Right atrium auricular region (tissue), 2 donors: ENCODE measurements around the gene MLN. TPM values are rescaled to one million over a fixed set of nuclear protein-coding genes. Genes with fewer than 3 reads are reported as not detected.

Experiments used
- DNase-seq: peaks from one replicate; pipeline ENCODE4 v3.0.0-alpha.2; 2019; ENCODE audit warnings: low spot score
- H3K27ac ChIP-seq, 2 donors: fragments of 200-600 bp; sonication (generic); 1 replicate in 1 of 2; 2 replicates in 1 of 2; pipeline ENCODE4 v1.5.1; 2016 to 2019
- H3K27me3 ChIP-seq, 2 donors: fragments of 200-600 bp; sonication (generic); one replicate each; pipeline versions ENCODE4 v1.5.1 to v1.6.0; 2017 to 2019
- H3K36me3 ChIP-seq: fragments of 200-600 bp; sonication (generic); one replicate; pipeline ENCODE4 v1.5.1; 2016
- H3K4me1 ChIP-seq, 2 donors: fragments of 200-600 bp; sonication (generic); one replicate each; pipeline versions ENCODE4 v1.5.1 to v1.6.0; 2017 to 2019
- H3K4me3 ChIP-seq, 2 donors: fragments of 200-600 bp; sonication (generic); 1 replicate in 1 of 2; 2 replicates in 1 of 2; pipeline ENCODE4 v1.5.1; 2017 to 2019; ENCODE audit warnings: mild to moderate bottlenecking in 1 of 2, moderate library complexity in 1 of 2
- H3K9me3 ChIP-seq, 2 donors: fragments of 200-600 bp; sonication (generic); one replicate each; pipeline ENCODE4 v1.5.1; 2019
- total RNA-seq, 2 donors: library from RNA; depleted of rRNA; stranded (reverse); fragments of >200 nt; gene quantifications; one replicate each; pipeline ENCODE4 v1.1.0, GENCODE V29; 2016
- TF ChIP-seq, protein P1 (sequence below), 2 donors: fragments of 200-600 bp; sonication (generic); IDR thresholded peaks; one replicate each; pipeline ENCODE4 v1.5.1; 2019; ENCODE audit warnings: antibody characterized with exemption in 2 of 2

Gene MLN
- total RNA-seq, 2 donors from 2014 or later: not detected

- Histone ChIP-seq H3K36me3 (no peaks in the 10 kb centered on the region), H3K27ac (no peak overlapping the region), H3K4me1 (no peaks in the 10 kb centered on the region), H3K9me3 (no peaks in the 10 kb centered on the region), H3K4me3 (no peak overlapping the region), H3K27me3 (no peaks in the 10 kb centered on the region)
- no peak for DNase-seq
- TF ChIP-seq, protein P1, sequence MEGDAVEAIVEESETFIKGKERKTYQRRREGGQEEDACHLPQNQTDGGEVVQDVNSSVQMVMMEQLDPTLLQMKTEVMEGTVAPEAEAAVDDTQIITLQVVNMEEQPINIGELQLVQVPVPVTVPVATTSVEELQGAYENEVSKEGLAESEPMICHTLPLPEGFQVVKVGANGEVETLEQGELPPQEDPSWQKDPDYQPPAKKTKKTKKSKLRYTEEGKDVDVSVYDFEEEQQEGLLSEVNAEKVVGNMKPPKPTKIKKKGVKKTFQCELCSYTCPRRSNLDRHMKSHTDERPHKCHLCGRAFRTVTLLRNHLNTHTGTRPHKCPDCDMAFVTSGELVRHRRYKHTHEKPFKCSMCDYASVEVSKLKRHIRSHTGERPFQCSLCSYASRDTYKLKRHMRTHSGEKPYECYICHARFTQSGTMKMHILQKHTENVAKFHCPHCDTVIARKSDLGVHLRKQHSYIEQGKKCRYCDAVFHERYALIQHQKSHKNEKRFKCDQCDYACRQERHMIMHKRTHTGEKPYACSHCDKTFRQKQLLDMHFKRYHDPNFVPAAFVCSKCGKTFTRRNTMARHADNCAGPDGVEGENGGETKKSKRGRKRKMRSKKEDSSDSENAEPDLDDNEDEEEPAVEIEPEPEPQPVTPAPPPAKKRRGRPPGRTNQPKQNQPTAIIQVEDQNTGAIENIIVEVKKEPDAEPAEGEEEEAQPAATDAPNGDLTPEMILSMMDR (IDR thresholded peaks at IDR 0.05): no peak
Measured at GRCh38 chr6:33849500-33850075, 45.8 kb upstream of the MLN start.

DNA sequence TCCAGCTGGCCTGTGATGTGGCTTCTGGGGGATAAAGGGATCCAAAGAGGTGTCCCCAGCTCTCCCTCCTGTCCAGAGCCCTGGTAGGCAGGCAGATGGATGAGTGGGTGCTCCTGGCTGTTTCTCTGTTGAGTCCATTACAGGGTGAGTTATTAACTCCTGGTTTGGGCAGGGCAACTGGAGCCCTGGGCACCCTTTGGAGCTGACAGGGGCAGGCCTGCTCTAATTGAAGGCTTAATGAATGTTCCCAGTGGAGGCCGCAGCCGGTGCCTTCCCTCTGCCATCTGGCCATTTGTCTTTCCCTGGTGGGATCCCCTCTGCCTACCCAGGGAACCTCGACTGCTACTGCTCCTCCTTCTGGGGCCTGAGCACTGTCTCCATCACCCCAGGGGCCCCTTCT is 44.7 kb upstream of the MLN start:
- Histone ChIP-seq H3K36me3 (no peaks in the 10 kb centered on the region), H3K27me3 (no peaks in the 10 kb centered on the region)

GRCh38 chr6:33847867-33848266 is 44.1 kb upstream of the MLN start:
- H3K9me3 ChIP-seq: no peaks in the 10 kb centered on the region
- H3K36me3 ChIP-seq: no peaks in the 10 kb centered on the region
- H3K27me3 ChIP-seq: no peaks in the 10 kb centered on the region

More for the DNA sequence above, 44.7 kb upstream of the MLN start:
- H3K27ac ChIP-seq: no peak overlapping the region
- no peaks in the 10 kb centered on the region for H3K9me3 ChIP-seq
- no peaks in the 10 kb centered on the region for H3K4me1 ChIP-seq
- no peak overlapping the region for H3K4me3 ChIP-seq
- TF ChIP-seq, protein P1 (IDR thresholded peaks at IDR 0.05): no peak
- no peak for DNase-seq

GRCh38 chr6:33847078-33847477 is 43.3 kb upstream of the MLN start:
- Histone ChIP-seq H3K27ac (no peak overlapping the region), H3K4me3 (no peak overlapping the region), H3K36me3 (no peaks in the 10 kb centered on the region), H3K4me1 (no peaks in the 10 kb centered on the region), H3K9me3 (no peaks in the 10 kb centered on the region), H3K27me3 (no peaks in the 10 kb centered on the region)
- DNase-seq: no peak
- TF ChIP-seq, protein P1 (IDR thresholded peaks at IDR 0.05): no peak

More at GRCh38 chr6:33847867-33848266, 44.1 kb upstream of the MLN start:
- Histone ChIP-seq H3K4me3 (no peak overlapping the region), H3K4me1 (no peaks in the 10 kb centered on the region), H3K27ac (no peak overlapping the region)
- no peak for DNase-seq
- TF ChIP-seq, protein P1 (IDR thresholded peaks at IDR 0.05): no peak

- H3K36me3 ChIP-seq: no peaks in the 10 kb centered on the region
- no peaks in the 10 kb centered on the region for H3K4me1 ChIP-seq
- no peaks in the 10 kb centered on the region for H3K9me3 ChIP-seq
- no peak overlapping the region for H3K4me3 ChIP-seq
- H3K27me3 ChIP-seq: no peaks in the 10 kb centered on the region
- no peak for DNase-seq
- TF ChIP-seq, protein P1 (IDR thresholded peaks at IDR 0.05): no peak
- no peak overlapping the region for H3K27ac ChIP-seq
Measured at GRCh38 chr6:33846226-33846625, 42.4 kb upstream of the MLN start.
